HG03103 (cell line): ENCODE measurements around the gene KCNIP2.

Experiments used
- ATAC-seq: cut with Tn5 transposase; IDR thresholded peaks from one replicate; pipeline ENCODE4 v1.9.1; 2021; ENCODE audit warnings: low read depth; ENCODE audit not compliant: unreplicated experiment

KCNIP2 gene

DNA sequence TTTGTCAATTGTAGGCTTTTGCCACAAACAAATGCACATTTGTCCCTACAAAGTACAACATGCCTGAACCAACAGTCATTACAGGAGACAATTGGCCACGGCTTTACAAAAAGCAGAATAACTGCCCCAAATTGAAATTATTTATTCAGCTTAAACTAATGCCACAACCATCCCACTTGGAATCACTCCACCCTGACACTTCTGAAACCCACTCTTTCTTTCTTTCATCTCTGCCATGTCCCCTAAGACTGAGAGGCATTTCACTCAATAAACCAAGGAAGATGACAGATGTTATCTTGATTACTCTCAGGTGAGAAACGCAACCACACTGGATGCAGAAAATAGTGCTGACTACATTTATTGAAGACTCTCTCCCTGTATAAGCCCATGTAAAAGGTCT is 57.8 kb downstream of the KCNIP2 start:
- no peak for ATAC-seq

DNA sequence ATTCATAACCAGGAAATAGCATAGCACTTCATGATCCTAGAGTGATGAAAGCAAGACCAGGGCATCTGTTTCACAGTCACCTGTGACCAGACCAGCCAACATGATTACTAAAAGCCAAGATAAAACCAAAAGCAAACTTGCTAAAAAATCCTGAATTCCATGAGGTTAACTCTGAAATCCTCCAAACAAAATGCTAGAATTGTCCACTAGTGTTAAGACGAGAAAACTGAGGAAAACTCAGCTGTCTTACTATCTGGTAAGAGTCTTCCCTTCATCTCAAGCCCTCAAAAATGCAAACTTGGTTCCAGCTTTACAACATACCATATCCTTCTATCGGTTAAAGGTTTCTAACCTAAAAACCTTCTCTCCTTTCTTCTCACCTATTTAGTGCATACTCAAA is 59.0 kb downstream of the KCNIP2 start:
- no peak for ATAC-seq

DNA sequence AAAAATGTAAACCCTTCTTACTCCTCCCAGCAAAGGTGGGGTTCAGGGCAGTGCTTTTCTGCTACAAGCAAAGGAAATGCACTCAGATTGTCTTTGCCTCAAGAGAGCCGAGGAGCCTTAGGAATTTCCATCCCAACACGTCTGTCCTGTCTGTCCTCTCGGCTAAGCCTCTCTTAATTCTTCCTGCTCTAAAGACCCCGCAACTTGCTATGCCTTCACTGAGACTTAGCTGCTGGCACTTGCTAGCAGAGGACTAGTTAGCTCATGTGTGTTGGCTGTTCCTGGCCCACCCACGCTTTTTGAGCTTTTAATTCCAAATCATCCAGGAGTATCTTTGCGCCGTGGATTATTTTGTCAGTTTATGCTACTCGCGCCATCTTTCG is 59.9 kb downstream of the KCNIP2 start:
- ATAC-seq: no peak

DNA sequence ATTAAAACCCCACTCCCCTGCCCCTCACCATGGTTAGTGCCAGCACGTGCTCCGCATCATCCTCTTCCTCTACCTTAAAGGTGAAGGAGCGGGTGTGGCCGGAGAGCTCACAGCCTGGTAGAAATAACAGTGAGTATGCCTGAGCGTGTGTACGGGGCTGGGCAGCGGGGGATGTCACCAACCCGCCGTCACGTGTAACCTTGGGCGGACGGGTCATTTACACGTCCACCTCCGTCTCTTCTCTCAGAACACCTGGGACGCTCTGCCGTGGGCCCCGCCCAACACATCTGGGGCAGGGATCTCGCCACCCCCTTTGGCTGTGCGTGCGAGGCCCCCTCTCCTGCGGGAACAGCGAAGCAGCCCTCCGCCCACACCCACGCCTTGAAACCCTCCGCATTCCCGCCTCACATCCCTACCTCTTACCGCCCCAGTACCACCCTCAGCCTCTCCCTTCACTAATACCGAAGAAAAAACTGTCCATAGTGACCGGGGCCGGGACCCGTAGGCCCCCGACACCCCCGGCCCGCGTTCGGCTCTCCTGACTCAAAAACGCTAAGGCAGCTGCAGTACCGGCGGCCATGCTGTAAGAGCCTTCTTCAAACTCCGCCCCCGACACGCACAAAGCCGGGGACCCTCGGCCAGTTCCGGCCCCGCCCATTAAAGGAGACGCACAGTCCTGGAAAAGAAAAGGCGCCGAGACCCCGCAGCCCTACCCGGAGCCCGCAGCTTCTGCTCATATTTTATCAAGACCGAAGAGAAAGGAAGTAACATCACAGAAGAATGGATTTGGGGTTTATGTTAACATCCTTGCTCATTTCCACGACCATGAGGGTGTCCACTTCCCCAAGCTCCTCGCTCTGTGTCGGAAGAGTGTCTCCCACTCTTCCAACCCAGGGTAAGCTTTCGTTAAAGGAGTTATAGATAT is 60.5 kb downstream of the KCNIP2 start, which contains the start of gene NPM3:
TSS of gene NPM3 (minus strand) at position 636 of the 925 bp plus-strand sequence. CDS start at position 580, 56 bp downstream.
- peak; percentile 53 for ATAC-seq

DNA sequence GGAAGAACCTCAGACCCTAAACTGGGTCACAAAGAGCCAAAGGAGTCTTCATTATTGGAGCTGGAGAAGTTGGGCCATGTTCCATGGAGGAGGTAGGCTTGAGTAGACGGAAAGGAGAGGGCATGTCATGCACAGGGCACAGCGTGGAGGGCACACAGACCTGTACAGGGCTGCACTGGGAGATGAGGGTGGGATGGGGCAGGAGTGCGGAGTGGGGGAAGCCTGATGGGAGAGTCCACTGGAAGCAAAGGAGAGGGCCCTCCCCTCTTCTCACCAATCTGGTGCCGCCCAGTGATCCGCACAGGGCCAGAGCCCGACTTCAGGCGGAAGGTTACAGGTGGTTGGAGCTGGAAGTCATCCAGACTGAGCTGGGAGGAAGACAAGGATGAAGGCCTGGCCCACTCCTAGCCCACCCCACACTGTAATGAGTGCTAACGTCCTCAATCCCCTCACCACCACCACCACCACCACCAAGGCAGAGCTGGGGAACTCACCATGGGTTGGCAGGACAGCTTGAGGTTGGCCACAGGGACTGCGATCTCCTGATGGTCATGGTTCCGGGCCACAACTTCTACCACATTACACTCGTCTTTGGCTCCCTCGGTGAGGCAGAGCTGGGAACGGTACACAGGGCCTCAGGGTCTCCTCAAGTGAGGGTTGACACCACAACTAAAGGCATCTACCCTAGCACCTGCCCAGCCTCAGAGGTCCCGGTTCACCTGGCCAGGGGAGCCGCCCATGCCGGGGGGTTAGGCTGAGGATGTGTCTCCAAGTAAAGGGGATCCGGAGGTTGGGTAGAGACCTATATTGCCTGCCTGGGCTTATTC is 61.4 kb downstream of the KCNIP2 start:
- ATAC-seq: no peak

DNA sequence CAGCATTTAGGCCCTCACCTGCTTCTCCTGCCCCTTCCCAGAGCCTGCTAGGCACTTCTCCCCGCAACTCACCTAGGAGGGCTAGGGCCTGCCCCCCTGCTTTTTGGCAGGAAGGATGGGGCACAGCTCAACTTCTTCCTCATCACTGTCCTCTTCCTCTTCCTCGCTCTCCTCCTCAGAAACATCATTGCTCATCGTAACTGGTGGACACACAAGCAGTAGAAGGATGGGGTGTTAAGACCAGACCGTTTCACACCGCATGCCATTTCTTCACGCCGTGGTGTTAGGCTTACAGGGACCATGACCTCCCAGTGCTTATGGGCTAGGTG is 62.0 kb downstream of the KCNIP2 start:
- ATAC-seq: no peak

DNA sequence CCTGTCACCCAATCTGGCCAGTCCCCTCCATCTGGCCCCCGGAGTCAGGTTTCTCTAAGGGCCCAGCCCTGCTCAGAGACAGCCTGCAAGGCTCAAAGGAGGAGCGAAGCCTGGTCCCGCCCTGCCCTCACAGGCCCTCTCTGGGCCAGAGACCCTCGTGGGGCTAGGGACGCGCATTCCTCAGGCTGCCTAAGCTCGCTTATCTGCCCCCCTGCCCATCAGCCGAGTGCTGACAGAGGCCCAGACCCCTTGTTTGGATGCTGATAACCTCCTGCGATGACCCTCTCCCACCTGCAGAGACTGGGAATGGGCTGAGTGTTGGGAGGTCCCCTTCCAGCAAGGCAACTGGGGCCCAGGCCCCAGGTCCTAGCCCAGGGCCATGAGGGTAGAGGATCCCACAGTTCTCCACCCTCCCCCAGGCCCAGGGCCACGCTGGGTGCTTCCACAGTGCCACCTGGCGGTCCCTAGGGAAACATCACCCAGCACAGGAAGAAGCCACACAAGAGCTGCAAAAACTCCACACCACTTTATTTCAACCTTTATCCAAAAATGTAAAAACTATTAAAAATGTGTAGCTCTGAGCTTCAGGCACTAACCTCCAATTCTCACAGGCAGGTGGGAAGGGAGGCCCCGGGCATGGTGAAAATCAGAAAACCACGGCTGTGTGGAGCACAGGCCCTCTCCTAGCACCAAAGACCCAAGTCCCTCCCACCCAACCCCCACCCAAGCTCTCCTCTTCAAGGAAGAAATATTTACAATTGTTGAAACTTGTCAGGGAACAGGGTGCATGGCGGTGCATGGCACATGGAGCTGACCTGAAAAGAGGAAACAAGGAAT is 62.6 kb downstream of the KCNIP2 start:
- ATAC-seq: no peak

DNA sequence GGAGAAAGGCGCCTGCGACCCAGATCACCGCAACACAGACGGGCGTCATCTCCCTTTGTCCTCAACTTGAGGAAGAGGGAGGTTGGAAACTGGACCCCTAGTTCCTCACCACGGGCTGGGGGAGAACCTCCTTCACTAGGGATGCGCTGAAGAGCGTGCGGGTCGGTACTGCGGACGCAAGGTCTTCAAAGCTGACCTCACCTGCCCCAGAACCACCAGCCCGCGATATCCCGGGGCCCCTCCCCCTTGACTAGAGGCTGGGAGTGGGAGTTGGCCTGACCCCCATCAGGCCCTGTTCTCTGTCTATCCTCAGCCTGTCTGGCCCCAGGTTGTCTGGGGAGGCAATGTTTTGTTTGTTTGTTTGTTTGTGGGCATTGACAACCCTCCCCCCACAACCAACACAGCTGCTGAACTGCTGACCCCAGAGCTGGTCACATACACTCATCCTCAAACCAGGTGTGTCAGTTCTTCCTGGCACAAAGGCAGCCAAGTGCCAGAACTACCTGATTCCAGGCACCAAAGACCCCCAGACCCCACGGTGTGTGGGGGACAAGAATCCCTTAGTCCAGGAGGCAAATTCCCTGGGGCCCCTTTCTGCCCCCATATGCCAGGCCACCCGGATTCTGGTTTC is 63.3 kb downstream of the KCNIP2 start:
- ATAC-seq: no peak

DNA sequence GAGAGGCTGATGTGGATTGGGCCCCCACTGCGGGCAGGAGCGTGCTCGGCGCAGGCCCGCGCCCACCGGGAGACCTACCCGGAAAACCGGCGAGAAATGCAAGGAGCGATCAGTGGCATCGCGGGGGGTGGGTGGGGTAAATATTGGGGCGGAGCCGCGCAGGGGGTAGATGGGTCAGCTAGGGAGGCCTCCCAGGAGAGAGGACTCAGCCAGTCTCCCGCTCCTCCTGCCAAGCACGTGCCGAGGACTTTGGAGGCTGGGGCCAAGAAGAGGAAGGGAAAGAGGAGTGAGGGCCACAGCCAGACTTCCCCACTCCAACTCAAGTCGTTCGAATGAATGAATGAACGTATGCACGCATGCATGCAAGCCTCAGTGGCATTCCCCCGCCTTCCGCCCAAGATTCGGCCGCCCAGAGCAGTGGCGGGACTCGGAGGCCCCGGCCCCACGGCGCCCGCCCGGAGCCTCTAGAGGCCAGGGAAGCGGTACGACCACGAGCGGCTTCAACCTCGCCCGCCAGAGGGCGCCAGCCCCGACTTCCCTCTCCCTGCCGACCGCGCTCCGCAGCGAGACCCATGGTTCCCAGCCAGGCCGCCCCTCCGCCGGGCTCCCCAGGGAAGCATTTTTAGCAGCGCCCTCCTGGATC is 63.9 kb downstream of the KCNIP2 start:
- ATAC-seq: no peak

DNA sequence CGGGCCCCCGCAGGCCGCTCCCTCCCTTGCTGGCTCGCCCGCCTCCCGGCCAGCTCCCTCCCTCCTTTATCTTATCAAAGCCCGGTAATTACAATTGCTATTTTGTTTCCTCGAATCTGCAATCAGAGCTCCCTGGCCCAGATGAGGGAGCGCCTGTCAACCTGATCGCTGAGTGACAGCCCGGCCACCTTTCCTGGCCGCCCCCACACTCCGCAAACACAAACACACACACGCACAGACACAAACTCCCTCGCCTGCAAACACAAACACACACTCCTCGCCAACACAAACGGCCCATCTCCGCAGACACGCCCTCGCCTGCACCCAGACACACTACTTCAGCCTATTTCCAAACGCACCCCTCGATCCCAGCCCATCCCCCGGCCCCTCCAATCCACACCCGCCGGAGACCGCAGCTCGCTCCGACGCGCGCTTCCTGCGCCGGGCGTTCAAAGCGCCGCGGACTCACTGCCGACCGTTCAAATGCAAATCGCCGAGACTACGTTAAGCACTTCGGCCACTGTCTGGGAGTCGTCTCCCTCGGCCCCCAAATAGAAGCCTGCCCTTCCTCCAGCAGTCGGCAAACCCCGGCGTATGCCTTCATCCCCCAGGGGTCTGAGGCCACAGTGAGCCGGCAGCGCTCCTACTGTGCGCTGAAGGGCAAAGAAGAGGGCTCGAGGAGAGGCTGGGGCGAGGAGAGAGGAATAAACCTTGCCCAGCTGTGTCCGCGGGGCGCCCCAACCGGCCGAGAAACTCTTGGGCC is 64.6 kb downstream of the KCNIP2 start:
- no peak for ATAC-seq

DNA sequence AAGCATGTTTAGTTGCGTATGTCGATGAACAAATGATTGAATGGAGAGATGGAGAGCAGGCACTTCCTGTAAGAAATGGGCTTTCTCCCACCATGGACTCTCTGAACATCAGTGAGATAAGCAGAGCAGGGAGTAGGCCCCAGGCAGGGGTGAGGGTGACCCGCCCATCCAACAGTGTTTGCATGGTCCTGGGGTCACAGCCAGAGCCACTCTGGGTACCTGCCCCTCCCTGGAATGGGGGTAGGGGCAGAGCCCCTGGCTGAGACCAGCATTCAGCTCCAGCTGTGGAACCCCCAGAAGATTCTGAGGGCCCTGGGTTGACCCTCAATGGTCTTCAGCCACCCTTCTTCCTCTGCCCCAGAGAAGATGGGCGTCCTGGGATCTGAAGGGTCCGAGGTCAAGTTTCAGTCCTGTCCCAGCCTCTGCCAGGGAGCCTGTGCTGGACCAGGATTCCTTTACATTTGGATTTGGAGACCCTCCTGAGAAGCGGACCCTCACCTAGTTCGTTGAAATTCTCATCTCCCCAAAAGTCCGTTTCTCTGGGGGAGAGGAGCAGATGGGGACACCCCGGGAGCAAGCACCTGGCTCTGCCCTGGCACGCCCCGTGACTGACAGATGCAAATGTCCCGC is 65.3 kb downstream of the KCNIP2 start:
- no peak for ATAC-seq

DNA sequence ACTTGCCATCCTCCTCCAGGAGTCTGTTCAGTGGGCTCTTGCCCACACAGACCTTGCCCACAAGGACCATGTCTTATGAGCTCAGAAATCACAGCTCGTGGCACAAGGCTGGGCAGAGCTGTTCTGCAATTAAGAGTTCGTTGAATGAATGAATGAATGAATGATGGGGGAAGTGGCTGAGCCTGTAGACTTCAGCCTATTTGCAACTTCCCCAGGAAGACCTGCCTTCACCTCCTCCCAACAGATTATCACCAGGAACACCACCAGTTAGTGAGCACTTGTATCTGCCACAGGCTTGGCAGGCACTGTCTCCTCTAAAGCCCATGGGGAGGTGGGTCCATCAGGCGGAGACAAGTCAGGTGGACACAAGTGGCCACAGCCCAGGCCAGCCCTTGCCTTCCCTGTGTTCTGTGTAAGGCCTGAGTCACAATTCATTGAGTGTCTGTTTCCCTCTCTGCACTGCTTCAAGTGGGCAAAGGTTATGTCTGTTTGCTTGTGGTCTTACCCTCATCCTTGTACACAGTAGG is 65.9 kb downstream of the KCNIP2 start:
- ATAC-seq: no peak

DNA sequence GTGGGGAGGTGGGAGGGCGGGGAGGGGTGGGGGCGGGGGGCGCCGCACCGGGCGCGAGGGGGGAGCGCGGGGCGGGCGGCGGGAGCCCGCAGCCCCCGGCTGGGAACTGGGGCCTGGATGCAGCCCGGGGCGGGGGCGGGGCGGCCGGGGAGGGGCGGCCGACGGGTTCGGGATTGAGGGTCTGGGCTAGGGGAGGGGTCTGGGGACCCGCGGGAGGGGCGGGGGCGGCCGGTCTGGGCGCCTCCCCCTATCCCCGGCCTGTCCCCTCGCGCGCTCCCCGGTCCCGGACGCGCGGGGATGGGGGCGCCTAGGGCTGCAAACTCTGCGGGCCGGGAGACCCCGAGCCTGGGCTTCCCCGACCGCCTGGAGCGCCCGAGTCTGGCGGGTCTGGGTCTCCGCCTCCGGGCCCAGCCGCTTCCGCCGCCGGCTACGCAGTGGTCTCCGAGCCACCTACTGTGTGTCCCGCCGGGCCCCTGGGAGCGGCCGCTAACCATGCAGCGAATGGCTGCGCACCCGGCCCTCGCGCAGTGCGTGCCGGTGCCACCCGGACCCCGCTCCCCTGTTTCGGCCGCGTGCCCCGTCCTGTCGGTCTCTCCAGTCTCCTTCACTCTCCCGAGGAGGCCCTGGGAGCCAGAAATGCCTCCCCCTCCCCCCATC is 67.3 kb downstream of the KCNIP2 start:
- no peak for ATAC-seq
